Colonic mucosa (tissue), 4 donors: Measurements from ENCODE around the gene MMP20. TPM values are rescaled to one million over a fixed set of nuclear protein-coding genes. Genes with fewer than 3 reads are reported as not detected.

Experiments
- DNase-seq: peaks from one replicate; pipeline ENCODE4 v3.0.0-alpha.2; 2020
- H3K27ac ChIP-seq: fragments of 200-600 bp; one replicate; pipeline ENCODE4 v1.8.0; 2021
- H3K27me3 ChIP-seq: fragments of 200-600 bp; one replicate; pipeline ENCODE4 v1.8.0; 2021
- H3K36me3 ChIP-seq: fragments of 200-600 bp; one replicate; pipeline ENCODE4 v1.8.0; 2021
- H3K4me1 ChIP-seq: fragments of 200-600 bp; one replicate; pipeline ENCODE4 v1.8.0; 2021; ENCODE audit warnings: mild to moderate bottlenecking
- H3K4me3 ChIP-seq: fragments of 200-600 bp; one replicate; pipeline ENCODE4 v1.8.0; 2021
- H3K9ac ChIP-seq, 2 donors: one replicate each; pipeline ENCODE4 v1.7.0; 2013; ENCODE audit warnings: control low read depth in 2 of 2, low read depth in 2 of 2, low read length in 2 of 2
- H3K9me3 ChIP-seq: fragments of 200-600 bp; one replicate; pipeline ENCODE4 v1.8.0; 2021
- CTCF ChIP-seq: fragments of 200-600 bp; IDR thresholded peaks from one replicate; pipeline ENCODE4 v1.8.0; 2022; ENCODE audit warnings: antibody characterized with exemption, mild to moderate bottlenecking
- intact Hi-C: fragments of 100-400 bp; cut with DNase I; formaldehyde crosslinking; loops from one replicate; pipeline ENCODE4 v1.14.1; 2022
- total RNA-seq, 2 donors: library from RNA; stranded (reverse); fragmentation: NEBNext Ultra II Directional in 1 of 2; extraction: Animal tissue kit (Norgen Biotek cat#: 25700) in 1 of 2; gene quantifications; one replicate each; pipeline ENCODE4 v1.2.1, GENCODE V29; 2021
- donor health status: healthy.
- donor health status: DM: no; HTN: no; CAD: no.
- donor health status: DM: no; HTN: no; CAD: no.

Gene MMP20
- total RNA-seq, 2 donors from 2014 or later: not detected

GRCh38 chr11:102603091-102603490, 22.0 kb downstream of the MMP20 start:
- H3K4me3 ChIP-seq: no peak overlapping the region
- H3K9me3 ChIP-seq: no peaks in the 10 kb centered on the region
- no peak for DNase-seq
- H3K36me3 ChIP-seq: no peaks in the 10 kb centered on the region
- no peaks in the 10 kb centered on the region for H3K27me3 ChIP-seq
- no peak for TF ChIP-seq CTCF
- no peak overlapping the region for H3K9ac ChIP-seq
- intact Hi-C loops: no loop called here
- no peak overlapping the region for H3K27ac ChIP-seq
- no peaks in the 10 kb centered on the region for H3K4me1 ChIP-seq

- Histone ChIP-seq H3K36me3 (no peaks in the 10 kb centered on the region), H3K4me3 (no peak overlapping the region), H3K27me3 (no peaks in the 10 kb centered on the region), H3K27ac (no peak overlapping the region), H3K4me1 (no peaks in the 10 kb centered on the region), H3K9me3 (no peaks in the 10 kb centered on the region), H3K9ac (no peak overlapping the region)
- TF ChIP-seq CTCF: no peak
- no peak for DNase-seq
- intact Hi-C loops: no loop called here
Observed at GRCh38 chr11:102600666-102601065, 24.5 kb downstream of the MMP20 start.

- Histone ChIP-seq H3K9me3 (no peaks in the 10 kb centered on the region), H3K4me3 (no peak overlapping the region), H3K27ac (peak overlapping the region; percentile 47), H3K27me3 (no peaks in the 10 kb centered on the region), H3K4me1 (no peaks in the 10 kb centered on the region), H3K9ac (no peak overlapping the region), H3K36me3 (no peaks in the 10 kb centered on the region)
- no peak for TF ChIP-seq CTCF
- intact Hi-C loops: loop anchor here (10.0 kb wide), 1 partner anchor 65 kb away; no protein-coding TSS in a partner anchor
- no peak for DNase-seq
Observed at GRCh38 chr11:102599642-102600261, 25.4 kb downstream of the MMP20 start.

DNA sequence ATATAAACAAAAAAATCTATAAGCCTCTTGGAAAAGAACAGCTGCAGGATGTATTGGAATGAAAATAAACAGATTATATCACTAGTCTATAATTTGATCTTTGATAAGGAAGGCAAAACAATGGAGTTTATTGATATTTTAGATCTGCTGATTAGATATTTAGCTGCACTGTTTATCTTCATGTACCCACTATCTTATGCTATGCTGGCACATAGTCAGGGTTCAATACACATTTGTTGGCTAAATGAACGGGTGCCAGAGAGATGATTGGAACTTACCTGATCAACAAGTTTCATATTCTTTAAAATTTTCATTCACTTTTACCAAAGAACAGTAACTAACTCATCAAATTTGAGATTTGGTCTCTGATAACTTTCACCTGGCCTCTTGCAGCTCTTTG, 26.9 kb downstream of the MMP20 start:
- Histone ChIP-seq H3K4me3 (no peak overlapping the region), H3K9me3 (no peaks in the 10 kb centered on the region), H3K36me3 (no peaks in the 10 kb centered on the region), H3K9ac (no peak overlapping the region), H3K4me1 (no peaks in the 10 kb centered on the region), H3K27ac (no peak overlapping the region), H3K27me3 (no peaks in the 10 kb centered on the region)
- intact Hi-C loops: loop anchor here (10.0 kb wide), 1 partner anchor 67 kb away; no protein-coding TSS in a partner anchor
- TF ChIP-seq CTCF: no peak
- DNase-seq: no peak

DNA sequence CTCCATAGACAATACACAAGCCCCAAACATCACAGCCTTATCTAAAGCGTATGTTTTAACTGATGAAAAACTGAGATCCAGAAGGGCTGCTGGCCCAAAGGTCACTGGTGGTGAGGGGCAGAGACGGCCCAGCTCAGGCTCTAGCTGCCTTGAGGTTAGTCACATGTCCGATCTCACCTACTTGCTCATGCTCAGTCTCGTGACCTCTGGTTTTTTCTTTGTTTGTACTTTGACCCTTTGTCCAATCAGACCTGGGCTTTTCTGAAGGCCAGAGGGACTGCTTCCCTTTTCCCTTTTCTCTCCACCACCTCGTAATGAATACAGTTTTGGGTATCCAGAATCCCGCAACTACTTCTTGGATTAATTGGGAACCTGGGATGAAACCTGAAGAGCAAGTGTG, 28.6 kb downstream of the MMP20 start:
- Histone ChIP-seq H3K4me3 (no peak overlapping the region), H3K27me3 (no peaks in the 10 kb centered on the region), H3K9me3 (no peaks in the 10 kb centered on the region), H3K9ac (no peak overlapping the region), H3K36me3 (no peaks in the 10 kb centered on the region), H3K27ac (no peak overlapping the region), H3K4me1 (no peaks in the 10 kb centered on the region)
- no peak for DNase-seq
- TF ChIP-seq CTCF: no peak
- intact Hi-C loops: loop anchor here (10.0 kb wide), 1 partner anchor 68 kb away; no protein-coding TSS in a partner anchor
